Measurements from ENCODE around the gene PCBP1.

Gene PCBP1

GRCh38 chr2:70086838-70087701 is at the start of gene PCBP1:
Gene PCBP1, plus strand, starts transcription at chr2:70087477. Its CDS starts 267 bp downstream, at chr2:70087744.
- Histone ChIP-seq H3K4me1 (ENCODE audit: control insufficient read depth in 2 of 2, insufficient read depth in 2 of 2, low read length in 2 of 2) (peaks cover 33 to 55% of the 10 kb centered on the region in 2 donors), H3K9ac (ENCODE audit: low read depth in 1 of 2, low read length in 2 of 2) (peak within 1 kb of the TSS; percentile 98 to 100), H3K9me3 (ENCODE audit: control insufficient read depth in 2 of 2, low read length in 2 of 2) (no peaks in the 10 kb centered on the region), H3K27me3 (ENCODE audit: control insufficient read depth in 2 of 2, insufficient read depth in 2 of 2, low read length in 2 of 2) (no peaks in the 10 kb centered on the region), H3K36me3 (ENCODE audit: control insufficient read depth in 2 of 2, insufficient read depth in 2 of 2, low read length in 2 of 2) (peaks cover 4 to 15% of the 10 kb centered on the region in 2 donors), H3K27ac (ENCODE audit: low read depth in 2 of 2, low read length in 2 of 2) (peak within 1 kb of the TSS; percentile 96 to 100), H3K4me3 (ENCODE audit: low read length in 2 of 2) (peak within 1 kb of the TSS; percentile 93 to 94)

- Histone ChIP-seq H3K27me3 (ENCODE audit: control insufficient read depth in 2 of 2, insufficient read depth in 2 of 2, low read length in 2 of 2) (no peaks in the 10 kb centered on the region), H3K9ac (ENCODE audit: low read depth in 1 of 2, low read length in 2 of 2) (no peak overlapping the region), H3K27ac (ENCODE audit: low read depth in 2 of 2, low read length in 2 of 2) (no peak overlapping the region), H3K36me3 (ENCODE audit: control insufficient read depth in 2 of 2, insufficient read depth in 2 of 2, low read length in 2 of 2) (no peaks in the 10 kb centered on the region), H3K4me1 (ENCODE audit: control insufficient read depth in 2 of 2, insufficient read depth in 2 of 2, low read length in 2 of 2) (peaks cover 10 to 18% of the 10 kb centered on the region in 2 donors), H3K4me3 (ENCODE audit: low read length in 2 of 2) (no peak overlapping the region), H3K9me3 (ENCODE audit: control insufficient read depth in 2 of 2, low read length in 2 of 2) (no peaks in the 10 kb centered on the region)
These were observed 47.9 kb upstream of the PCBP1 start for GRCh38 chr2:70039366-70039765.

- H3K36me3 ChIP-seq (ENCODE audit: control insufficient read depth in 2 of 2, insufficient read depth in 2 of 2, low read length in 2 of 2) = peaks cover 0 to 9% of the 10 kb centered on the region in 2 donors
- H3K4me1 ChIP-seq (ENCODE audit: control insufficient read depth in 2 of 2, insufficient read depth in 2 of 2, low read length in 2 of 2) = peaks cover 0 to 5% of the 10 kb centered on the region in 2 donors
- no peak overlapping the region for H3K4me3 ChIP-seq (ENCODE audit: low read length in 2 of 2)
- H3K9ac ChIP-seq (ENCODE audit: low read depth in 1 of 2, low read length in 2 of 2) = no peak overlapping the region
- no peaks in the 10 kb centered on the region for H3K27me3 ChIP-seq (ENCODE audit: control insufficient read depth in 2 of 2, insufficient read depth in 2 of 2, low read length in 2 of 2)
- H3K9me3 ChIP-seq (ENCODE audit: control insufficient read depth in 2 of 2, low read length in 2 of 2) = no peaks in the 10 kb centered on the region
- no peak overlapping the region for H3K27ac ChIP-seq (ENCODE audit: low read depth in 2 of 2, low read length in 2 of 2)
These were observed 45.6 kb upstream of the PCBP1 start for GRCh38 chr2:70041663-70042062.

GRCh38 chr2:70042246-70042645 is 45.0 kb upstream of the PCBP1 start:
- peaks cover 0 to 9% of the 10 kb centered on the region in 2 donors for H3K36me3 ChIP-seq (ENCODE audit: control insufficient read depth in 2 of 2, insufficient read depth in 2 of 2, low read length in 2 of 2)

GRCh38 chr2:70043252-70043875 is 43.9 kb upstream of the PCBP1 start:
- Histone ChIP-seq H3K27ac (ENCODE audit: low read depth in 2 of 2, low read length in 2 of 2) (no peak overlapping the region), H3K27me3 (ENCODE audit: control insufficient read depth in 2 of 2, insufficient read depth in 2 of 2, low read length in 2 of 2) (no peaks in the 10 kb centered on the region), H3K4me3 (ENCODE audit: low read length in 2 of 2) (no peak overlapping the region), H3K4me1 (ENCODE audit: control insufficient read depth in 2 of 2, insufficient read depth in 2 of 2, low read length in 2 of 2) (peaks cover 0 to 5% of the 10 kb centered on the region in 2 donors), H3K36me3 (ENCODE audit: control insufficient read depth in 2 of 2, insufficient read depth in 2 of 2, low read length in 2 of 2) (peaks cover 0 to 10% of the 10 kb centered on the region in 2 donors), H3K9ac (ENCODE audit: low read depth in 1 of 2, low read length in 2 of 2) (no peak overlapping the region), H3K9me3 (ENCODE audit: control insufficient read depth in 2 of 2, low read length in 2 of 2) (no peaks in the 10 kb centered on the region)

More at GRCh38 chr2:70042246-70042645, 45.0 kb upstream of the PCBP1 start:
- Histone ChIP-seq H3K4me3 (ENCODE audit: low read length in 2 of 2) (no peak overlapping the region), H3K27ac (ENCODE audit: low read depth in 2 of 2, low read length in 2 of 2) (no peak overlapping the region), H3K4me1 (ENCODE audit: control insufficient read depth in 2 of 2, insufficient read depth in 2 of 2, low read length in 2 of 2) (peaks cover 0 to 5% of the 10 kb centered on the region in 2 donors), H3K27me3 (ENCODE audit: control insufficient read depth in 2 of 2, insufficient read depth in 2 of 2, low read length in 2 of 2) (no peaks in the 10 kb centered on the region), H3K9ac (ENCODE audit: low read depth in 1 of 2, low read length in 2 of 2) (no peak overlapping the region), H3K9me3 (ENCODE audit: control insufficient read depth in 2 of 2, low read length in 2 of 2) (no peaks in the 10 kb centered on the region)

GRCh38 chr2:70044290-70045040 is 42.8 kb upstream of the PCBP1 start:
- Histone ChIP-seq H3K9me3 (ENCODE audit: control insufficient read depth in 2 of 2, low read length in 2 of 2) (no peaks in the 10 kb centered on the region), H3K4me3 (ENCODE audit: low read length in 2 of 2) (no peak overlapping the region), H3K9ac (ENCODE audit: low read depth in 1 of 2, low read length in 2 of 2) (no peak overlapping the region), H3K27me3 (ENCODE audit: control insufficient read depth in 2 of 2, insufficient read depth in 2 of 2, low read length in 2 of 2) (no peaks in the 10 kb centered on the region), H3K36me3 (ENCODE audit: control insufficient read depth in 2 of 2, insufficient read depth in 2 of 2, low read length in 2 of 2) (peaks cover 3 to 17% of the 10 kb centered on the region in 2 donors), H3K4me1 (ENCODE audit: control insufficient read depth in 2 of 2, insufficient read depth in 2 of 2, low read length in 2 of 2) (peaks cover 0 to 5% of the 10 kb centered on the region in 2 donors), H3K27ac (ENCODE audit: low read depth in 2 of 2, low read length in 2 of 2) (peak overlapping the region; percentile 66 to 88)

GRCh38 chr2:70045405-70045804 is 41.9 kb upstream of the PCBP1 start:
- no peaks in the 10 kb centered on the region for H3K9me3 ChIP-seq (ENCODE audit: control insufficient read depth in 2 of 2, low read length in 2 of 2)
- peak overlapping the region; percentile 56 to 88 for H3K27ac ChIP-seq (ENCODE audit: low read depth in 2 of 2, low read length in 2 of 2)
- no peaks in the 10 kb centered on the region for H3K27me3 ChIP-seq (ENCODE audit: control insufficient read depth in 2 of 2, insufficient read depth in 2 of 2, low read length in 2 of 2)
- H3K4me1 ChIP-seq (ENCODE audit: control insufficient read depth in 2 of 2, insufficient read depth in 2 of 2, low read length in 2 of 2) = peaks cover 0 to 5% of the 10 kb centered on the region in 2 donors
- no peak overlapping the region for H3K4me3 ChIP-seq (ENCODE audit: low read length in 2 of 2)
- H3K9ac ChIP-seq (ENCODE audit: low read depth in 1 of 2, low read length in 2 of 2) = no peak overlapping the region
- H3K36me3 ChIP-seq (ENCODE audit: control insufficient read depth in 2 of 2, insufficient read depth in 2 of 2, low read length in 2 of 2) = peaks cover 8 to 22% of the 10 kb centered on the region in 2 donors

- H3K4me3 ChIP-seq (ENCODE audit: low read length in 2 of 2) = no peak overlapping the region
- H3K27ac ChIP-seq (ENCODE audit: low read depth in 2 of 2, low read length in 2 of 2) = peak overlapping the region; percentile 64 to 88
- no peaks in the 10 kb centered on the region for H3K27me3 ChIP-seq (ENCODE audit: control insufficient read depth in 2 of 2, insufficient read depth in 2 of 2, low read length in 2 of 2)
- no peaks in the 10 kb centered on the region for H3K9me3 ChIP-seq (ENCODE audit: control insufficient read depth in 2 of 2, low read length in 2 of 2)
- peaks cover 8 to 22% of the 10 kb centered on the region in 2 donors for H3K36me3 ChIP-seq (ENCODE audit: control insufficient read depth in 2 of 2, insufficient read depth in 2 of 2, low read length in 2 of 2)
- no peak overlapping the region for H3K9ac ChIP-seq (ENCODE audit: low read depth in 1 of 2, low read length in 2 of 2)
- peaks cover 0 to 5% of the 10 kb centered on the region in 2 donors for H3K4me1 ChIP-seq (ENCODE audit: control insufficient read depth in 2 of 2, insufficient read depth in 2 of 2, low read length in 2 of 2)
These were observed 41.3 kb upstream of the PCBP1 start for GRCh38 chr2:70045932-70046331.

- Histone ChIP-seq H3K9me3 (ENCODE audit: control insufficient read depth in 2 of 2, low read length in 2 of 2) (no peaks in the 10 kb centered on the region), H3K4me1 (ENCODE audit: control insufficient read depth in 2 of 2, insufficient read depth in 2 of 2, low read length in 2 of 2) (peaks cover 0 to 5% of the 10 kb centered on the region in 2 donors), H3K27ac (ENCODE audit: low read depth in 2 of 2, low read length in 2 of 2) (peak overlapping the region in 1 of 2 donors; percentile 64), H3K4me3 (ENCODE audit: low read length in 2 of 2) (no peak overlapping the region), H3K27me3 (ENCODE audit: control insufficient read depth in 2 of 2, insufficient read depth in 2 of 2, low read length in 2 of 2) (no peaks in the 10 kb centered on the region), H3K9ac (ENCODE audit: low read depth in 1 of 2, low read length in 2 of 2) (no peak overlapping the region), H3K36me3 (ENCODE audit: control insufficient read depth in 2 of 2, insufficient read depth in 2 of 2, low read length in 2 of 2) (peaks cover 8 to 24% of the 10 kb centered on the region in 2 donors)
These were observed 40.7 kb upstream of the PCBP1 start for GRCh38 chr2:70046534-70046933.

Measured in mucosa of rectum (tissue), 2 donors.